ENCODE measurements around the gene SPTBN4.
A peak's percentile ranks its signal among the peaks of the same experiment; 100 is the strongest.

Gene SPTBN4

DNA sequence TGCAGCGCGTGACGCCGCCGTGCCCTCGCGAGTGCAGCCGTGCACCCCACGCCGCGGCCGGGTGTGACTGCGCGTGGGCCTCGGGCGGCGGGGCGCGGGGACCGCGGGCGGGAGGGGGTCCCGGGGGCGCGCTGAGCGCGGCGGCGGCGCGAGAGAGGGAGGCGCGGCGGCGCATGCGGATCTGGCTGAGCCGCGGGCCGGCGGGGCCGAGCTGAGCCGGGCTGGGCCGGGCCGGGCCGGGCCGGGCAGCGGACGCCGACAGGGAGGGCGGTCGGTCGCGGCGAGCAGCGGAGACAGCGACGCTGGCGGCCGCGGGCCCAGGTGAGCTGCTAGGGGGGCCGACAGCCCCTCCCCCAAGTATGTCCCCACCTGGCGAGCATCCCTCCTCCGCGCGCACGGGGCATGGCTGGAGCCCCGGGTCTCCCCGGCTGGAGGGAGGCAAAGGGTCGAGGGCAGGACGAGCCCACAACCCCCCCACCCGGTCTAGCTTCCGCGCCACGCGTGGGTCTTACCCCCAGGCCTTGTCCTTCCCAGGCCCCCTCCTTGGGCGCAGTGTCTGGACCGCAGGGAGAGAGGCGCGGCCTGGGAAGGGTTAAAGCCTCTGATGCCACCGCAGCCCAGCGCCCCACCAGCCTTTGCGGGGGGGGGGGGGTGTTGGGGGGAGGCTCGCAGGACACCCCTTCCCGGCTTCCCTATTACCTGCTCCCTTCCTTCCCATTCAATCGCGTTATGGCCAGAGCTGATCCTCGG lies at the start of gene SPTBN4:
SPTBN4 (plus strand) TSS at position 17 of the 750 bp plus-strand sequence. CDS start 5,621 bp downstream, outside the sequence.
- Histone ChIP-seq H3K9ac (ENCODE audit: low read length) (peak within 1 kb of the TSS; percentile 4), H3K36me3 (ENCODE audit: control insufficient read depth, insufficient read depth, low read length) (no peaks in the 10 kb centered on the region), H3K27ac (ENCODE audit: low read depth, low read length) (peak within 1 kb of the TSS; percentile 25), H3K4me3 (ENCODE audit: low read length) (peak within 1 kb of the TSS; percentile 60), H3K27me3 (ENCODE audit: control insufficient read depth, insufficient read depth, low read length) (no peaks in the 10 kb centered on the region), H3K4me1 (ENCODE audit: control insufficient read depth, insufficient read depth, low read length) (peaks cover 12% of the 10 kb centered on the region)

DNA sequence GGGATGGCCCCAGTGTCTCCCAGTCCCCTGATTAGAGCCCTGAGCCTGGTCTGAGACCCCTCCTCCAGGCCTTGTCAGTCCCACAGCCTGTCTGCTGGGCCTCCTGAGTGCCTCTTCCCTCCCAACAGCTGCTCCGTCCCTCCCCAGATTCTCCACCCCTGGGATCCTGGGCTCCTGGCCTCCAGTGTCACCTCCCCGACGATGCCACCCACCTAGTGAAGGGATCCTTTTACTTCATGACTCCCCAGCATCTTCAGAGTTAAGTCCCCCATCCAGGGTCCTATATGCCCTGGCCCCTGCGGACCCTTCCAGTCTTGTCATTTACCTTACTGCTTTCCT lies 49.2 kb upstream of the SPTBN4 start:
- H3K27me3 ChIP-seq (ENCODE audit: control insufficient read depth, insufficient read depth, low read length): no peaks in the 10 kb centered on the region
- H3K9ac ChIP-seq (ENCODE audit: low read length): no peak overlapping the region
- H3K36me3 ChIP-seq (ENCODE audit: control insufficient read depth, insufficient read depth, low read length): no peaks in the 10 kb centered on the region
- peaks cover 11% of the 10 kb centered on the region for H3K4me1 ChIP-seq (ENCODE audit: control insufficient read depth, insufficient read depth, low read length)
- no peak overlapping the region for H3K4me3 ChIP-seq (ENCODE audit: low read length)
- peak overlapping the region; percentile 43 for H3K27ac ChIP-seq (ENCODE audit: low read depth, low read length)

DNA sequence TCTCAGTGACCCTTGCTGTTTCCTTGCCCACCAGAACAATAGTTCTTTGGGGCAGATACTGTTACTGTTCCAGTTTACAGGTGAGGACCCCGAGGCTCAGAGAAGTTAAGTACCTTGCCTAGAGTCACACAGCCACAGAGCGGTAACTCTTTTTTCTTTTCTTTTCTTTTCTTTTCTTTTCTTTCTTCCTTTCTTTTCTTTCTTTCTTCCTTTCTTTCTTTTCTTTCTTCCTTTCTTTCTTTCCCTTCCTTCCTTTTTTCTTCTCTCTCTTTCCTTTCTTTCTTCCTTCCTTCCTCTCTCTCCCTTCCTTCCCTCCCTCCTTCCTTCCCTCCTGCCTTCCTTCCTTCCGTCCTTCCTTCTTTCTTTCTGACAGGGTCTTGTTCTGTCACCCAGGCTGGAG lies 48.8 kb upstream of the SPTBN4 start:
- Histone ChIP-seq H3K9ac (ENCODE audit: low read length) (no peak overlapping the region), H3K27ac (ENCODE audit: low read depth, low read length) (peak overlapping the region; percentile 14), H3K4me1 (ENCODE audit: control insufficient read depth, insufficient read depth, low read length) (peaks cover 15% of the 10 kb centered on the region)

DNA sequence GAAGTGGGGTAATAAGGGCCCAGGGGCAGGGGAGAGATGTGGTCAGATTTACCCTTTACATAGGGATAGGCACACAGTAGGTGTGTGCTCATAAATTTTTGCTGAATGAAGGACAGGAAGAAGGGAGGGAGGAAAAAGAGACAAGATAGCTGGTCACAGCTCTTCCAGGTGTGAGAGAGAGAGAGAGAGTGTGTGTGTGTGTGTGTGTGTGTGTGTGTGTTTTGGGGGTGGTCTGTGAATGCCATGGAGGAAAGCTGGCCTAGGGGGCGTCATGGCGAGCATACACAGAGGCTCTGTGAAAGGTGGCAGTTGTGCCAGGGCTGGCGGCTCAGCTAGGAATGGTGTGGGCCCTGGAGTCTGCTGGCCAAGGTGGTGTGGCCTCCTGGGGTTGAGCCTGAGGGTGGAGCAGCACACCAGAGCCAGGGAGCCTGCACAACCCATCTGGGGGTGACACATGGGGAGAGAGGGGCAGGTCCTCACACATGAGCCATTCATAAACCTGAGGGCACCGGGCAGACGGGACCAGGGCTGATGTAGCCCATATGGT lies 47.7 kb upstream of the SPTBN4 start:
- Histone ChIP-seq H3K27ac (ENCODE audit: low read depth, low read length) (no peak overlapping the region), H3K27me3 (ENCODE audit: control insufficient read depth, insufficient read depth, low read length) (no peaks in the 10 kb centered on the region), H3K36me3 (ENCODE audit: control insufficient read depth, insufficient read depth, low read length) (no peaks in the 10 kb centered on the region), H3K4me1 (ENCODE audit: control insufficient read depth, insufficient read depth, low read length) (peaks cover 17% of the 10 kb centered on the region), H3K9ac (ENCODE audit: low read length) (no peak overlapping the region), H3K4me3 (ENCODE audit: low read length) (no peak overlapping the region)

More for the DNA sequence above, 48.8 kb upstream of the SPTBN4 start:
- Histone ChIP-seq H3K27me3 (ENCODE audit: control insufficient read depth, insufficient read depth, low read length) (no peaks in the 10 kb centered on the region), H3K36me3 (ENCODE audit: control insufficient read depth, insufficient read depth, low read length) (no peaks in the 10 kb centered on the region), H3K4me3 (ENCODE audit: low read length) (no peak overlapping the region)

GRCh38 chr19:40419780-40420179 lies 47.0 kb upstream of the SPTBN4 start:
- no peaks in the 10 kb centered on the region for H3K36me3 ChIP-seq (ENCODE audit: control insufficient read depth, insufficient read depth, low read length)
- H3K27me3 ChIP-seq (ENCODE audit: control insufficient read depth, insufficient read depth, low read length): no peaks in the 10 kb centered on the region
- no peak overlapping the region for H3K4me3 ChIP-seq (ENCODE audit: low read length)
- H3K4me1 ChIP-seq (ENCODE audit: control insufficient read depth, insufficient read depth, low read length): peaks cover 21% of the 10 kb centered on the region
- H3K27ac ChIP-seq (ENCODE audit: low read depth, low read length): no peak overlapping the region
- no peak overlapping the region for H3K9ac ChIP-seq (ENCODE audit: low read length)

DNA sequence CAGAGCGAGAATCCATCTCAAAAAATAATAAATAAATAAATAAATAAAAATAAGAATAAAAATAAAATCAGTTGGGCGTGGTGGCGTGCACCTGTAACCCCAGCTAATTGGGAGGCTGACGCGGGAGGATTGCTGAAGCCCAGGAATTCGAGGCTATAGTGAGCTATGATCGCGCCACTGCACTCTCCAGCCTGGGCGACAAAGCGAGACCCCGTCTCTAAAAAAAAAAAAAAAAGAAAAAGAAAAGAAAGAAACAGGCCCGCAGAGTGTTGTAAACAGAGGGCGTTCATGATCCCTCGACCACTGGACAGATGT lies 46.4 kb upstream of the SPTBN4 start:
- Histone ChIP-seq H3K4me3 (ENCODE audit: low read length) (peak overlapping the region; percentile 86), H3K27me3 (ENCODE audit: control insufficient read depth, insufficient read depth, low read length) (no peaks in the 10 kb centered on the region), H3K36me3 (ENCODE audit: control insufficient read depth, insufficient read depth, low read length) (no peaks in the 10 kb centered on the region), H3K27ac (ENCODE audit: low read depth, low read length) (peak overlapping the region; percentile 99), H3K9ac (ENCODE audit: low read length) (peak overlapping the region; percentile 94), H3K4me1 (ENCODE audit: control insufficient read depth, insufficient read depth, low read length) (peaks cover 24% of the 10 kb centered on the region)

GRCh38 chr19:40420766-40421765 lies 45.7 kb upstream of the SPTBN4 start:
- H3K4me1 ChIP-seq (ENCODE audit: control insufficient read depth, insufficient read depth, low read length): peaks cover 24% of the 10 kb centered on the region
- H3K27me3 ChIP-seq (ENCODE audit: control insufficient read depth, insufficient read depth, low read length): no peaks in the 10 kb centered on the region
- peak overlapping the region; percentile 94 for H3K9ac ChIP-seq (ENCODE audit: low read length)
- no peaks in the 10 kb centered on the region for H3K36me3 ChIP-seq (ENCODE audit: control insufficient read depth, insufficient read depth, low read length)
- peak overlapping the region; percentile 86 for H3K4me3 ChIP-seq (ENCODE audit: low read length)
- peak overlapping the region; percentile 99 for H3K27ac ChIP-seq (ENCODE audit: low read depth, low read length)

DNA sequence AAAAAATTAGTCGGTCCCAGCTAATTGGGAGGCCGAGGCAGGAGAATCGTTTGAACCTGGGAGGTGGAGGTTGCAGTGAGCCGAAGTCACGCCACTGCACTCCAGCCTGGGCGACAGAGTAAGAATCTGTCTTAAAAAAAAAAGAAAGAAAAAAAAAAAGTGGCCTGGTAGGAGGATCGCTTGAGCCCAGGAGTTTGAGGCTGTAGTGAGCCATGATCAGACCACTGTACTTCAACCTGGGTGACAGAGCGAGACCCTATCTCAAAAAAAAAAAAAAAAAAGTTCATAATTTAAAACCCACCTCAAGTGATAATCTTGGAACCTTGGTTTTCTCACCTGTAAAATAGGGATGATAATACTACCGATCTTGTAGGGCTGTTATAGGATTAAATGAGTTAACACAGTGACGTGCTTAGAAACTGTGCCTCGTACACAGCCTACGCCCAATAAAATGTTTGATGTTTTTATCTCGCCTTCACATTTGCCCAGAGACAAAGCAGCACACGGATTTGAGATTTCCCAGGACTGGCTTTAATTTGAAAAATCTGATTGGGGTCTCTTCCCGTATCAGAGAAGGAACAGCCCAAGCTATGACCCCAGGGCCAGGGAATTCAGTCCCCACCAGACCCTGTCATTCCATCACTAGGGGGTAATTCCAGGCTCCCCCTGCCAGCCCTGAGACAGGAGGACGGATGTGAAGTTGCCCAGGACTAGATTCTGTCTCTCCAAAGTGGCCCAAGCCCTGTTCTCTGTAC lies 44.6 kb upstream of the SPTBN4 start:
- H3K36me3 ChIP-seq (ENCODE audit: control insufficient read depth, insufficient read depth, low read length): no peaks in the 10 kb centered on the region
- H3K9ac ChIP-seq (ENCODE audit: low read length): no peak overlapping the region
- H3K4me1 ChIP-seq (ENCODE audit: control insufficient read depth, insufficient read depth, low read length): peaks cover 24% of the 10 kb centered on the region
- H3K27me3 ChIP-seq (ENCODE audit: control insufficient read depth, insufficient read depth, low read length): no peaks in the 10 kb centered on the region
- H3K27ac ChIP-seq (ENCODE audit: low read depth, low read length): peak overlapping the region; percentile 99
- no peak overlapping the region for H3K4me3 ChIP-seq (ENCODE audit: low read length)

GRCh38 chr19:40422748-40423566 lies 43.8 kb upstream of the SPTBN4 start:
- Histone ChIP-seq H3K36me3 (ENCODE audit: control insufficient read depth, insufficient read depth, low read length) (no peaks in the 10 kb centered on the region), H3K9ac (ENCODE audit: low read length) (no peak overlapping the region), H3K27ac (ENCODE audit: low read depth, low read length) (peak overlapping the region; percentile 99), H3K4me1 (ENCODE audit: control insufficient read depth, insufficient read depth, low read length) (peaks cover 24% of the 10 kb centered on the region), H3K27me3 (ENCODE audit: control insufficient read depth, insufficient read depth, low read length) (no peaks in the 10 kb centered on the region), H3K4me3 (ENCODE audit: low read length) (no peak overlapping the region)

GRCh38 chr19:40423938-40424337 lies 42.9 kb upstream of the SPTBN4 start:
- peaks cover 24% of the 10 kb centered on the region for H3K4me1 ChIP-seq (ENCODE audit: control insufficient read depth, insufficient read depth, low read length)
- peak overlapping the region; percentile 24 for H3K27ac ChIP-seq (ENCODE audit: low read depth, low read length)
- no peak overlapping the region for H3K4me3 ChIP-seq (ENCODE audit: low read length)
- no peaks in the 10 kb centered on the region for H3K27me3 ChIP-seq (ENCODE audit: control insufficient read depth, insufficient read depth, low read length)
- no peaks in the 10 kb centered on the region for H3K36me3 ChIP-seq (ENCODE audit: control insufficient read depth, insufficient read depth, low read length)
- no peak overlapping the region for H3K9ac ChIP-seq (ENCODE audit: low read length)

DNA sequence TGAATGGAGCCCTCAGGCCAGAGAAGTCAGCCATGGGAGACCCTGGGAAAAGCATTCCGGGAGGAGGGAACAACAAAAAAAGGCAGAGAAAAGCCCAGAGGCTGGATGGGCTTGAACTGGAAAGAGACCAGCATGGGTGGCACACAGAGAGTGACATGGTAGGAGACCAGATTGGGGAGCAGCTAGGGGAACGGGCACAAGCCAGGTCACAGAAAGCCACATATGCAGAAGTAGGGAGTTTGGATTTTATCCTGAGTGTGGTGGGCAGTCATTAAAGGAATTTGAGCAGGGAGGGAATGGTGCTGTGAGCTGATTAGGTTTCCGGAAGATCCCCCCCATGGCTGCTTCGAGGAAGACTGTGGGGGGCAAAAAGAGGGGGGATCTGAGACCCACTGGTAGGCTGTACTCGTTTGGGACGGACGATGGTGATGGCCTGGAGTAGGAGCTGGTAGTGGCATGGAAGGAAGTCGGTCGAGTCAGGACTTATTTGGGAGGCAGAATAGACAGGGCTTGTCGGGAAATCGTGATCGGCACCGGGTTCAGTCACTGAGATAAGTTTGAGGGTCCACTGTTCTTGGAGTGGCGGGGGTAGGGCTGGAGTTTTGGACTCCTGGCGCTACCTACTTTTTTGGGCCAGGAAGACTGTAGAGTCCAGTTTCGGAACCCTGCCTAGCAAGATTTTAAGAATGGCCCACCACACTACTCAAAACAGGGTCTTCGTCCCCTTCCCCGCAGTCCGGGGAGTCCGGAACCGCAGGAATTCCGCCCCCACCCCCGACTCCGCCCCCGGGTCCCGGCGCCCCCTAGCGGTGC lies 42.0 kb upstream of the SPTBN4 start:
- H3K9ac ChIP-seq (ENCODE audit: low read length): peak overlapping the region; percentile 97
- peak overlapping the region; percentile 97 for H3K27ac ChIP-seq (ENCODE audit: low read depth, low read length)
- H3K36me3 ChIP-seq (ENCODE audit: control insufficient read depth, insufficient read depth, low read length): no peaks in the 10 kb centered on the region
- no peaks in the 10 kb centered on the region for H3K27me3 ChIP-seq (ENCODE audit: control insufficient read depth, insufficient read depth, low read length)
- peaks cover 24% of the 10 kb centered on the region for H3K4me1 ChIP-seq (ENCODE audit: control insufficient read depth, insufficient read depth, low read length)
- H3K4me3 ChIP-seq (ENCODE audit: low read length): peak overlapping the region; percentile 98
